Measurements from ENCODE around the gene CALY. TPM values are rescaled to one million over a fixed set of nuclear protein-coding genes. Genes with fewer than 3 reads are reported as not detected.

CALY gene
- total RNA-seq, 1 donor from 2014 or later, result not detected

GRCh38 chr10:133364645-133365431 lies 28.1 kb upstream of the CALY start:
- TF ChIP-seq CTCF (IDR thresholded peaks at IDR 0.05; ENCODE audit: borderline replicate concordance), result no peak
- H3K4me1 ChIP-seq, result peaks cover 8% of the 10 kb centered on the region
- H3K4me3 ChIP-seq, result no peak overlapping the region
- H3K9me3 ChIP-seq (replicated peaks), result no peaks in the 10 kb centered on the region
- peak overlapping the region; percentile 58 for H3K27ac ChIP-seq (replicated peaks)
- peaks cover 76% of the 10 kb centered on the region for H3K36me3 ChIP-seq
- H3K27me3 ChIP-seq (ENCODE audit: low read depth), result no peaks in the 10 kb centered on the region
- no peak for DNase-seq
- intact Hi-C loops (cut with micrococcal nuclease), result no loop called here

- TF ChIP-seq CTCF (IDR thresholded peaks at IDR 0.05; ENCODE audit: borderline replicate concordance), result no peak
- H3K27me3 ChIP-seq (ENCODE audit: low read depth), result no peaks in the 10 kb centered on the region
- no peak overlapping the region for H3K27ac ChIP-seq (replicated peaks)
- H3K9me3 ChIP-seq (replicated peaks), result no peaks in the 10 kb centered on the region
- no peak for DNase-seq
- peaks cover 17% of the 10 kb centered on the region for H3K4me1 ChIP-seq
- H3K4me3 ChIP-seq, result no peak overlapping the region
- intact Hi-C loops (cut with micrococcal nuclease), result no loop called here
- peaks cover 56% of the 10 kb centered on the region for H3K36me3 ChIP-seq
These were observed 26.1 kb upstream of the CALY start for GRCh38 chr10:133362846-133363245.

- H3K4me1 ChIP-seq, result peaks cover 26% of the 10 kb centered on the region
- H3K36me3 ChIP-seq, result peaks cover 52% of the 10 kb centered on the region
- no peak for DNase-seq
- no peak overlapping the region for H3K4me3 ChIP-seq
- H3K27me3 ChIP-seq (ENCODE audit: low read depth), result no peaks in the 10 kb centered on the region
- H3K9me3 ChIP-seq (replicated peaks), result no peaks in the 10 kb centered on the region
- no peak for TF ChIP-seq CTCF (IDR thresholded peaks at IDR 0.05; ENCODE audit: borderline replicate concordance)
- no peak overlapping the region for H3K27ac ChIP-seq (replicated peaks)
- intact Hi-C loops (cut with micrococcal nuclease), result no loop called here
These were observed 25.2 kb upstream of the CALY start for GRCh38 chr10:133361773-133362441.

GRCh38 chr10:133361227-133361626 lies 24.5 kb upstream of the CALY start:
- peaks cover 33% of the 10 kb centered on the region for H3K4me1 ChIP-seq
- DNase-seq, result no peak
- intact Hi-C loops (cut with micrococcal nuclease), result no loop called here
- H3K9me3 ChIP-seq (replicated peaks), result no peaks in the 10 kb centered on the region
- no peak overlapping the region for H3K4me3 ChIP-seq
- TF ChIP-seq CTCF (IDR thresholded peaks at IDR 0.05; ENCODE audit: borderline replicate concordance), result no peak
- H3K27ac ChIP-seq (replicated peaks), result no peak overlapping the region
- no peaks in the 10 kb centered on the region for H3K27me3 ChIP-seq (ENCODE audit: low read depth)
- peaks cover 45% of the 10 kb centered on the region for H3K36me3 ChIP-seq

- Histone ChIP-seq H3K36me3 (peaks cover 34% of the 10 kb centered on the region), H3K4me3 (no peak overlapping the region), H3K27ac (replicated peaks) (peak overlapping the region; percentile 76), H3K4me1 (peaks cover 33% of the 10 kb centered on the region), H3K9me3 (replicated peaks) (no peaks in the 10 kb centered on the region), H3K27me3 (ENCODE audit: low read depth) (no peaks in the 10 kb centered on the region)
- no peak for TF ChIP-seq CTCF (IDR thresholded peaks at IDR 0.05; ENCODE audit: borderline replicate concordance)
- intact Hi-C loops (cut with micrococcal nuclease), result no loop called here
- DNase-seq, result no peak
These were observed 23.4 kb upstream of the CALY start for GRCh38 chr10:133359972-133360610.

Measured in left ventricle myocardium inferior (tissue), 1 donor.